ENCODE results near the gene VENTX. TPM values are rescaled to one million over a fixed set of nuclear protein-coding genes. Genes with fewer than 3 reads are reported as not detected.

Gene VENTX
- total RNA-seq, 1 donor from 2014 or later = not detected

- intact Hi-C loops (cut with micrococcal nuclease) = loop anchor here (10.0 kb wide), 1 partner anchor 126 kb away; no protein-coding TSS in a partner anchor
Observed at GRCh38 chr10:133270773-133271297, 33.2 kb downstream of the VENTX start.

GRCh38 chr10:133271521-133272300 lies 34.1 kb downstream of the VENTX start:
- intact Hi-C loops (cut with micrococcal nuclease) = loop anchor here (10.0 kb wide), 1 partner anchor 127 kb away; no protein-coding TSS in a partner anchor

- intact Hi-C loops (cut with micrococcal nuclease) = loop anchor here (10.0 kb wide), 1 partner anchor 128 kb away; no protein-coding TSS in a partner anchor
Observed at GRCh38 chr10:133272301-133272963, 34.8 kb downstream of the VENTX start.

GRCh38 chr10:133272964-133273420 lies 35.3 kb downstream of the VENTX start:
- intact Hi-C loops (cut with micrococcal nuclease) = loop anchor here (10.0 kb wide), 1 partner anchor 128 kb away; no protein-coding TSS in a partner anchor

- intact Hi-C loops (cut with micrococcal nuclease) = loop anchor here (10.0 kb wide), 1 partner anchor 129 kb away; no protein-coding TSS in a partner anchor
Observed at GRCh38 chr10:133273534-133274143, 36.0 kb downstream of the VENTX start.

- intact Hi-C loops (cut with micrococcal nuclease) = loop anchor here (1.0 to 10.0 kb wide), 4 partner anchors 11 to 130 kb away; partner anchors contain the start of genes TUBGCP2 and ZNF511
Observed at GRCh38 chr10:133274751-133275683, 37.4 kb downstream of the VENTX start.

- intact Hi-C loops (cut with micrococcal nuclease) = loop anchor here (1.0 to 10.0 kb wide), 5 partner anchors 11 to 131 kb away; partner anchors contain the start of genes TUBGCP2 and ZNF511
Observed at GRCh38 chr10:133275684-133276092, 38.0 kb downstream of the VENTX start.

- intact Hi-C loops (cut with micrococcal nuclease) = loop anchor here (1.0 to 10.0 kb wide), 2 partner anchors 102 to 131 kb away; no protein-coding TSS in a partner anchor
Observed at GRCh38 chr10:133276100-133276434, 38.4 kb downstream of the VENTX start.

- intact Hi-C loops (cut with micrococcal nuclease) = loop anchor here (1.0 to 10.0 kb wide), 2 partner anchors 102 to 132 kb away; no protein-coding TSS in a partner anchor
Observed at GRCh38 chr10:133276435-133277201, 39.0 kb downstream of the VENTX start, which contains the start of gene ADAM8. Gene ADAM8, minus strand, starts transcription at chr10:133276868. Its CDS starts 51 bp downstream, at chr10:133276817.

GRCh38 chr10:133277277-133277992 lies 39.8 kb downstream of the VENTX start:
- intact Hi-C loops (cut with micrococcal nuclease) = loop anchor here (10.0 kb wide), 1 partner anchor 133 kb away; no protein-coding TSS in a partner anchor

- intact Hi-C loops (cut with micrococcal nuclease) = loop anchor here (10.0 kb wide), 1 partner anchor 133 kb away; no protein-coding TSS in a partner anchor
Observed at GRCh38 chr10:133277993-133278576, 40.4 kb downstream of the VENTX start.

GRCh38 chr10:133278577-133279265 lies 41.1 kb downstream of the VENTX start:
- intact Hi-C loops (cut with micrococcal nuclease) = loop anchor here (10.0 kb wide), 1 partner anchor 134 kb away; no protein-coding TSS in a partner anchor

- intact Hi-C loops (cut with micrococcal nuclease) = loop anchor here (10.0 kb wide), 1 partner anchor 135 kb away; no protein-coding TSS in a partner anchor
Observed at GRCh38 chr10:133279326-133280226, 41.9 kb downstream of the VENTX start.

- intact Hi-C loops (cut with micrococcal nuclease) = no loop called here
Observed at GRCh38 chr10:133280391-133281059, 42.9 kb downstream of the VENTX start.

- intact Hi-C loops (cut with micrococcal nuclease) = no loop called here
Observed at GRCh38 chr10:133281084-133281483, 43.4 kb downstream of the VENTX start.

All from T-helper 2 cell treated with Interferon-gamma antibody and Interleukin-4, amounts not matched to agents 100 ng/mL and 5 ng/mL, for 36 hours (primary cell).